ENCODE results near the gene POLK.
"Not testable (repeated sequence)": the region's sequence is repeated elsewhere in the genome, so short reads cannot be mapped to it uniquely, and the experiment has no call there.

Gene POLK

DNA sequence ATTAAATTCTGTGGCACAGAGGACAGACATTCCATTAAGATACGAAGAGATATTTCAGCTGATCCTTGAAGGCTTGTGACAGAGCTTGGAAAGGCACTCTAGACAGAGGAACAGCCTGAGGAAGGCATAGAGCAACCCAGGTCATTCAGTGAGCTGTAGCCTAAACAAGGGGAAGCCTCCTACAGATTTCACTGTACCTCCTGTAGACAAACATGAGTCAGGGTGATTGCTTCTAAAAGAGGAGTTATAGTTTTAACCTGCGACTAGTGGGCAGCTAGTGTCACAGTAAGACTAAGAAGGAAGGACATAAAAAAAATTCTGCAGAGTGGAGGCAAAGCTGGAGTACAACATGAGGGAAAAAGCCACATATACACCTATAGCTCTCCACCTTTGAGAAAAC lies 56.0 kb downstream of the POLK start:
- Histone ChIP-seq H3K9me3 (ENCODE audit: severe bottlenecking) (peaks cover 8% of the 10 kb centered on the region), H3K36me3 (ENCODE audit: low read depth) (peaks cover 21% of the 10 kb centered on the region), H3K4me1 (ENCODE audit: insufficient read depth, poor library complexity, severe bottlenecking) (peaks cover 17% of the 10 kb centered on the region), H3K4me3 (ENCODE audit: severe bottlenecking) (no peak overlapping the region), H3K27ac (ENCODE audit: poor library complexity, severe bottlenecking) (peak overlapping the region; percentile 60), H3K27me3 (ENCODE audit: insufficient read depth, poor library complexity, severe bottlenecking) (no peaks in the 10 kb centered on the region)
- TF ChIP-seq, protein P1, sequence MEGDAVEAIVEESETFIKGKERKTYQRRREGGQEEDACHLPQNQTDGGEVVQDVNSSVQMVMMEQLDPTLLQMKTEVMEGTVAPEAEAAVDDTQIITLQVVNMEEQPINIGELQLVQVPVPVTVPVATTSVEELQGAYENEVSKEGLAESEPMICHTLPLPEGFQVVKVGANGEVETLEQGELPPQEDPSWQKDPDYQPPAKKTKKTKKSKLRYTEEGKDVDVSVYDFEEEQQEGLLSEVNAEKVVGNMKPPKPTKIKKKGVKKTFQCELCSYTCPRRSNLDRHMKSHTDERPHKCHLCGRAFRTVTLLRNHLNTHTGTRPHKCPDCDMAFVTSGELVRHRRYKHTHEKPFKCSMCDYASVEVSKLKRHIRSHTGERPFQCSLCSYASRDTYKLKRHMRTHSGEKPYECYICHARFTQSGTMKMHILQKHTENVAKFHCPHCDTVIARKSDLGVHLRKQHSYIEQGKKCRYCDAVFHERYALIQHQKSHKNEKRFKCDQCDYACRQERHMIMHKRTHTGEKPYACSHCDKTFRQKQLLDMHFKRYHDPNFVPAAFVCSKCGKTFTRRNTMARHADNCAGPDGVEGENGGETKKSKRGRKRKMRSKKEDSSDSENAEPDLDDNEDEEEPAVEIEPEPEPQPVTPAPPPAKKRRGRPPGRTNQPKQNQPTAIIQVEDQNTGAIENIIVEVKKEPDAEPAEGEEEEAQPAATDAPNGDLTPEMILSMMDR (IDR thresholded peaks at IDR 0.05; ENCODE audit: poor library complexity, severe bottlenecking): no peak
- DNase-seq (ENCODE audit: low spot score) (no peak), ATAC-seq (ENCODE audit: low read depth) (peak; percentile 68)

DNA sequence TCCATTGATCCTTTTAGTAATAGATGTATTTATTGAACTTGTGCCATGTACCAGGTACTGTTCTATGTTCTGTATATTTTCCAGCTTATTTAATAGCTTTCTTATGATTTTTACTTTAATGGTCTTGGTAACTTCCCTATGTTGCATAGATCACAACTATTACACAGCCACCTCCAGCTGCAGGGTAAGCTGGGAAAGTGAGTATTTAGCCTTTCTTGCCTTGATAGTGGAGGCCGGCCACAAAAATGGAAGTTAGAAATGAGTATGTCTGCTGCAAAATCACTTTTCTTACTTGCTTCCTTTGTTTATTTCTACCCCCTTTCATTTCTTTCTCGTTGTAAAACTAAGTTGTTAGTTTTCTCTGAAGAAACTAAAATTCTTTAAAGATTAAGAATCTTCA lies 56.5 kb downstream of the POLK start:
- TF ChIP-seq, protein P1 (IDR thresholded peaks at IDR 0.05; ENCODE audit: poor library complexity, severe bottlenecking): no peak
- no peak for ATAC-seq (ENCODE audit: low read depth)
- Histone ChIP-seq H3K36me3 (ENCODE audit: low read depth) (peaks cover 22% of the 10 kb centered on the region), H3K27ac (ENCODE audit: poor library complexity, severe bottlenecking) (no peak overlapping the region), H3K4me3 (ENCODE audit: severe bottlenecking) (no peak overlapping the region), H3K9me3 (ENCODE audit: severe bottlenecking) (peaks cover 3% of the 10 kb centered on the region), H3K4me1 (ENCODE audit: insufficient read depth, poor library complexity, severe bottlenecking) (peaks cover 17% of the 10 kb centered on the region), H3K27me3 (ENCODE audit: insufficient read depth, poor library complexity, severe bottlenecking) (no peaks in the 10 kb centered on the region)
- no peak for DNase-seq (ENCODE audit: low spot score)

DNA sequence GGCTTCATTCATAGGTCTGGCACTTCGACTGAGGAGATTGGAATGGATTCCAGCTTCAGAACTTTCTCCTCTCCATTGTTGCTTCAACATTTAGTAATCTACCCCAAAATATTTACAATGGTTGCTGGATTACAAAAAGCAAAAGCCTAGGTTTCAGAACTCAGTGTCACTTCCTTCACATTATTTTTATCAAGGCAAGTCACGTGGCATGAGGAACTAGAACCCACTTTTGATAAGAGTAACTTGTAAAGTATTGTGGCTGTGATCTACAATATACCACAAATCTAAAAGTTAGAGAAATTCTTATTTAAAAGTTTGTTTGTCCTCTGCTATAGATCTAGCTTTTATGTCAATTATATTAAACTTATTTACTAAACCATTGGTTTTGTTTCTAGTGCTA lies 59.9 kb downstream of the POLK start:
- Histone ChIP-seq H3K27me3 (ENCODE audit: insufficient read depth, poor library complexity, severe bottlenecking) (no peaks in the 10 kb centered on the region), H3K9me3 (ENCODE audit: severe bottlenecking) (peaks cover 3% of the 10 kb centered on the region), H3K4me3 (ENCODE audit: severe bottlenecking) (no peak overlapping the region), H3K27ac (ENCODE audit: poor library complexity, severe bottlenecking) (no peak overlapping the region), H3K4me1 (ENCODE audit: insufficient read depth, poor library complexity, severe bottlenecking) (peaks cover 16% of the 10 kb centered on the region), H3K36me3 (ENCODE audit: low read depth) (peaks cover 48% of the 10 kb centered on the region)
- TF ChIP-seq, protein P1 (IDR thresholded peaks at IDR 0.05; ENCODE audit: poor library complexity, severe bottlenecking): no peak
- DNase-seq (ENCODE audit: low spot score) (no peak), ATAC-seq (ENCODE audit: low read depth) (no peak)

DNA sequence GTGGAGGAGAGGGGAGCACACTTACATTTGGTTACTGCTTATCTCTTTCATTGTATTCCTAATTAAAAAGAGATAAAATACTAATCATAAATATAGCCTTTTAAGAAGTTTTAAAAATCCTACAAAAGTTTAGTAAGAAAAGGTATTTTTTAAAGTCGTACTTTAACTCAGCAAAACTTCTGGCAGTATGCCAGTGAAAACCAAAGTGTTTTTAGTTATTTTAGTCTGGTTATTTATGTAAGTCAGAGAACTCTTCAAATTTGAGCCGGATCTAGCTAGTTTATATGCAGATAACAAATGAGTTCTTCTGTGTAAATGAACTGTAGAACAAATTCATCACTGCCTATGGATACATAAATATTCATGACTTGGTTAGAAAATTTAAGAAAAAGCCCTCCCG lies 63.1 kb downstream of the POLK start:
- Histone ChIP-seq H3K4me1 (ENCODE audit: insufficient read depth, poor library complexity, severe bottlenecking) (peaks cover 3% of the 10 kb centered on the region), H3K27ac (ENCODE audit: poor library complexity, severe bottlenecking) (no peak overlapping the region), H3K27me3 (ENCODE audit: insufficient read depth, poor library complexity, severe bottlenecking) (no peaks in the 10 kb centered on the region), H3K9me3 (ENCODE audit: severe bottlenecking) (peaks cover 3% of the 10 kb centered on the region), H3K4me3 (ENCODE audit: severe bottlenecking) (no peak overlapping the region), H3K36me3 (ENCODE audit: low read depth) (peaks cover 63% of the 10 kb centered on the region)
- ATAC-seq (ENCODE audit: low read depth): no peak
- no peak for DNase-seq (ENCODE audit: low spot score)
- TF ChIP-seq, protein P1 (IDR thresholded peaks at IDR 0.05; ENCODE audit: poor library complexity, severe bottlenecking): no peak

DNA sequence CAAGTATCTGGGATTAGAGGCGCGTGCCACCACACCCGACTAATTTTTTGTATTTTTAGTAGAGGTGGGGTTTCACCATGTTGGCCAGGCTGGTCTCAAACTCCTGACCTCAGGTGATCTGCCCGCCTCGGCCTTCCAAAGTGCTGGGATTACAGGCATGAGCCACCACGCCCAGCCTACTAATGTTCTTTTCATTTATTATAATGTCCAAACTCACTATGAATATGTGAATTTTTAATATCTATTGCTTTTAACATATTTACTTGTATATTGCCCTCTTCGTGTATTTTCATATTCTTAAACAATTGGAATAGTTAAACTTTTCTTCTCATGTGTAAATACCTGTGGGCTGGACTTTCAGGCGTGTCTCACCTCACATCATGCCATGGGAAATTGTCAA lies 66.6 kb downstream of the POLK start:
- H3K4me3 ChIP-seq (ENCODE audit: severe bottlenecking); H3K27ac ChIP-seq (ENCODE audit: poor library complexity, severe bottlenecking); H3K9me3 ChIP-seq (ENCODE audit: severe bottlenecking); ATAC-seq (ENCODE audit: low read depth); DNase-seq (ENCODE audit: low spot score); H3K27me3 ChIP-seq (ENCODE audit: insufficient read depth, poor library complexity, severe bottlenecking); H3K4me1 ChIP-seq (ENCODE audit: insufficient read depth, poor library complexity, severe bottlenecking): not testable (repeated sequence)
- peaks cover 76% of the 10 kb centered on the region for H3K36me3 ChIP-seq (ENCODE audit: low read depth)
